Measurements from ENCODE around the gene PARN. TPM values are rescaled to one million over a fixed set of nuclear protein-coding genes. Genes with fewer than 3 reads are reported as not detected.

Gene PARN
- total and polyA plus RNA-seq, 9 of the 15 experiments (the other 6 are each of a cell fraction or from before 2014, with no cell fraction given), result 9.6 to 51.3 (median 40.4) TPM

GRCh38 chr16:14496047-14496770 lies 133.9 kb downstream of the PARN start:
- H3K4me2 ChIP-seq (ENCODE audit: insufficient read depth, low read length), result no peak overlapping the region
- no peaks in the 10 kb centered on the region for H3K9me1 ChIP-seq (ENCODE audit: control insufficient read depth, insufficient read depth, low read length)
- no peak overlapping the region for H3K9ac ChIP-seq (ENCODE audit: insufficient read depth in 1 of 2, low read depth in 2 of 2, low read length in 2 of 2)
- intact Hi-C loops (cut with micrococcal nuclease), result no loop called here
- H3K4me3 ChIP-seq, result no peak overlapping the region
- 66% methylated on average over 7 of the region's 7 CpGs for WGBS (ENCODE audit: insufficient coverage, low coverage, missing lambda C conversion rate)
- FAIRE-seq (peak; percentile 15), DNase-seq (ENCODE audit: extremely low read depth in 1 of 4, low spot score in 3 of 4) (no peak), ATAC-seq (no peak)
- no peak overlapping the region for H3K27ac ChIP-seq (ENCODE audit: extremely low read depth, low read depth, low read length)
- no peaks in the 10 kb centered on the region for H3K79me2 ChIP-seq (ENCODE audit: control insufficient read depth, insufficient read depth, low read length)
- H3K9me3 ChIP-seq (replicated peaks; ENCODE audit: control insufficient read depth, insufficient read depth, low read depth, low read length), result no peaks in the 10 kb centered on the region
- no peak overlapping the region for H2AFZ ChIP-seq (ENCODE audit: low read depth, low read length)
- POLR2A ChIA-PET, result interaction anchor here (0.6 kb wide), 1 partner anchor 31 kb away, joined by 3 read pairs; no protein-coding TSS in a partner anchor
- in situ Hi-C loops (cut with MboI), result no loop called here
- peaks cover 0 to under 1% of the 10 kb centered on the region in 2 experiments; a peak in 4 of 5 replicates for H3K4me1 ChIP-seq (replicated peaks in 1 of 2; ENCODE audit: control insufficient read depth in 2 of 2, insufficient read depth in 2 of 2, low read length in 2 of 2)
- H4K20me1 ChIP-seq (replicated peaks; ENCODE audit: control insufficient read depth, insufficient read depth, low read length), result no peaks in the 10 kb centered on the region
- no peaks in the 10 kb centered on the region for H3K36me3 ChIP-seq (ENCODE audit: control insufficient read depth, insufficient read depth, low read length)
- no peaks in the 10 kb centered on the region for H3K27me3 ChIP-seq (ENCODE audit: control insufficient read depth in 2 of 2, insufficient read depth in 2 of 2, low read length in 2 of 2)
- CTCF ChIA-PET (ENCODE audit: low intra/inter-chr PET ratio), result no interaction called here
- BruUV-seq (replicated peaks), result no TSS peak
- TF ChIP-seq ZBTB9 (CRISPR knock-in tag; IDR thresholded peaks at IDR 0.05) (no peak), ZC3H8 (IDR thresholded peaks at IDR 0.05) (no peak), BMI1 (IDR thresholded peaks at IDR 0.05; ENCODE audit: low read length) (no peak), SIN3A (IDR thresholded peaks at IDR 0.05; ENCODE audit: borderline replicate concordance in 2 of 2, control insufficient read depth in 1 of 2, low read depth in 2 of 2, low read length in 2 of 2) (no peak), ILK (tag; IDR thresholded peaks at IDR 0.05; ENCODE audit: borderline replicate concordance, low read depth) (no peak), ZNF316 (IDR thresholded peaks at IDR 0.05) (peak; percentile 71), NFE2L1 (tag; IDR thresholded peaks at IDR 0.05; ENCODE audit: borderline replicate concordance, low read depth) (no peak), YY1 (IDR thresholded peaks at IDR 0.05; ENCODE audit: borderline replicate concordance in 1 of 3, control insufficient read depth in 1 of 3, extremely low read depth in 1 of 3, insufficient read depth in 3 of 3, insufficient read length in 1 of 3, insufficient replicate concordance in 2 of 3, low read depth in 1 of 3, low read length in 2 of 3) (no peak), UBTF (IDR thresholded peaks at IDR 0.05; ENCODE audit: borderline replicate concordance in 1 of 2, low read depth in 2 of 2, low read length in 2 of 2) (no peak), L3MBTL2 (IDR thresholded peaks at IDR 0.05) (no peak), ZNF780A (CRISPR knock-in tag; IDR thresholded peaks at IDR 0.05) (no peak), TGIF2 (CRISPR knock-in tag; IDR thresholded peaks at IDR 0.05) (no peak), C11orf30 (IDR thresholded peaks at IDR 0.05; ENCODE audit: low read depth) (peak; percentile 55), MAFF (IDR thresholded peaks at IDR 0.05; ENCODE audit: low read length) (0 out of 2 replicates have a peak, but pooled peaks have one; percentile 7), ZNF239 (CRISPR knock-in tag; IDR thresholded peaks at IDR 0.05) (no peak)

Data from K562 (cell line).